LoVo (cell line): ENCODE results near the gene TMA7B.

Source experiments
- DNase-seq: peaks from one replicate; pipeline ENCODE4 v3.0.0-alpha.2; 2016; ENCODE audit warnings: low spot score

The TMA7B gene

GRCh38 chr22:39959640-39960447 is at the start of gene TMA7B:
TMA7B (plus strand) TSS chr22:39960397; CDS start chr22:39964375, 3,978 bp downstream.
- DNase-seq = no peak

DNA sequence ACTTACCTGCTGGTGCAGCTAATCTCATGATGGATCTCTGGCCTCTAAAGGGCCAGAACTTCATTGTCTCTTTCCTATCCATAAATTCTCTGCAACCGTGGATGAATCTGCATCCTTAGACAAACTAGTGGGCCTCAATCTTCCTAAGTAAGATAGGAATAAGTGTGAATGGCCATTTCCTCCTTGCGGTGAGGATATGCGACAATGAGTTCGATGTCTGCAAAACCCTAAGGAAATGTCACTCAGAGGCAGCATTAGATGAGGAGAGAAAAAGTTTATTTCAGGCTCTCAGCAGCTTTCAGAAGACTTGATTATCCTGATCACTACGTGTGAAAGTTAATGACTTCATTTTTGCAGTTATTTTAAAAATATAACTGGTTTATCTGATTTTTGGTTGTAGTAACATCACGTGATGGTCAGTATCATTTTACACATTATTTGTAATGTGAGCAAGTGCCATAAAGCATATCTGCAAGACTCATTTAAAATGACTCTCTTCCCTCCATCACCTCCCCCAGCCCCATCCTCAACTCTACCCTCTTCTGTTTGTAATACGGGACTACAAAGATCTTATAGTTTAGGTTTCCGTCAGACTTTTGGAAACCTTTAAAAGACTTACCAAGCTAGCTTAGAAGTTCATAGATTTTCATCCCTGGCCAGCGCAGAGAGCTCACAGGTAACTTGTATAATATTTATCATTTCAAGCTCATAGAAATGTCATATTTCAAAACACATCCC is 49.2 kb upstream of the TMA7B start:
- no peak for DNase-seq

- DNase-seq = no peak
Measured at GRCh38 chr22:39913321-39913720, 46.9 kb upstream of the TMA7B start.

DNA sequence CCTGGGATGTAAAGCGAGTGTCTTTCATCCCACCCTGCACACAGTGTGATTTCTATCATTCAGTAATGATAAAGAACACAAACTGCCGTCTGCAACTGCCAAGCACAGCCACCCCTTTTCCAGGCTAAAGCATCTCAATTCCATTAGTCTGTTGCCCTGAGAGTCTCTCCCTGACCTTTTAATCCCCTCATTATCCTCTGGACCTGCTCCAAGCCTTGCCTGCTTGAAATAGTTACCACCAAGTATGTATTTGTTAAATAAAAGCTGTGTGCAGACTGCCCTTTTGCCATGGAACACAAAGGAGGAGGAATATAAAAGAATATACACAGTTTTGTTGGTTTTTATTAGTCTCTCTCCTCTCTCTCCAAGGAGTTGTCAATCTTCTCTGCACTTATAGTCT is 46.3 kb upstream of the TMA7B start:
- DNase-seq = no peak

- DNase-seq = no peak
Measured at GRCh38 chr22:39914584-39914983, 45.6 kb upstream of the TMA7B start.

DNA sequence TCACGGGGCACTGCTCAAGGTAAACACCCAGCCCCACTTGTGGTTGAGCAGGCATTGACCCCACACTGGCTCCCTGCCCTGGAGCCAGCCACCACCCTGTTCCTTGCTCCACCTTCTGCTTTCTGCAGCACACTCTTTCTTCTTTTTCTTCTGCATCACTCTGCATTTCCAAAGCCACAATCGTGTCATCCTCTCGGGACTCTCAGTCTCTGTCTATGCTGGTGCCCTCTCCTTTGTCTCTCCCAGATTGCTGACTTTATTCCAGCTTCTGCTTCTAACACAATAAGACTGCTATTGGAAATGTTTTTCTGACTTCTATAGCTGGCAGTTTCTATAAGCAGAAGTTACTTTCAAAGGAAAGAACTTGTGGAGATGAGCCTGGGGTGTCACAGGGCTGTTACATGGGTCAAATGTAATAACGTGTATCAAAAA is 44.9 kb upstream of the TMA7B start:
- no peak for DNase-seq

DNA sequence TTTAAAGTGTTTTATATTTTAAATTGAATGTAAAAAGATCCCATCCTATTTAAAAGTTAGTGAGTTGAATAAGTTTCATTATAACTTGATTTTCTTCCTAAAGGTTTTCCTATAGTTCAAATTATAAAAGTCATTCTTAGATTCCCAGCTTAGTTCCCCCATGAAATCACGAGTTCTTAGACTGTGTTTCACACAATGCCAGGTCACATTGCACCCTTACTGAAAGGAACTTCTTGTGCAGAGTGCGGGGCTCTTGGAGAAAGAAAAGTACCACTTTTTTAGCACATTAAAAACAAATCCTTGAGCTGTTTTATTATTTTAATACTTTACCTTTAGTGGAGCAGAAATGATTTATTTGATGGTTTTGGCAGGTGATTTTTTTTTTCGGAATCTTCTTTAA is 43.7 kb upstream of the TMA7B start:
- DNase-seq = no peak

DNA sequence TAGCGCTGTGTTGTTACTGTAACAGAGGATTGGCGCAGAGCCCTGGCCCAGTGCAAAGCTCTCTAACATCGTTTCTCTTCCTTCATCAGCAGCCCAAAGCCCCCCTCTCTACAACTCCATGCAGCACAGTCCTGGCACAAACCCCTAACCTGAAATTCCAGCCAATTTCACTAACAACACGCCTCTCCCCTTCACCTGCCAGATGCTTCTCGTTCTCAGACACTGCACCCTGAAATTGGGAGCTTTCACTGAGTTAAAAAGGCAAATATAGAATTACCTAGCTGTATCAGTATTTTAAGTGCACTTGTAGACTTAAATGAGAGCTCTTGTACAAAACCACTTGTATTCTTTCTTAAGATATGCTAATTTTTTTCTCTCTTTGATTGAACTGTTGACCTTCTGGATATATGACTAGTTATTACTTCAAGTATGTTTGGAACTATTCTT is 43.0 kb upstream of the TMA7B start:
- DNase-seq = no peak

GRCh38 chr22:39917776-39918495 is 42.3 kb upstream of the TMA7B start:
- DNase-seq = no peak

DNA sequence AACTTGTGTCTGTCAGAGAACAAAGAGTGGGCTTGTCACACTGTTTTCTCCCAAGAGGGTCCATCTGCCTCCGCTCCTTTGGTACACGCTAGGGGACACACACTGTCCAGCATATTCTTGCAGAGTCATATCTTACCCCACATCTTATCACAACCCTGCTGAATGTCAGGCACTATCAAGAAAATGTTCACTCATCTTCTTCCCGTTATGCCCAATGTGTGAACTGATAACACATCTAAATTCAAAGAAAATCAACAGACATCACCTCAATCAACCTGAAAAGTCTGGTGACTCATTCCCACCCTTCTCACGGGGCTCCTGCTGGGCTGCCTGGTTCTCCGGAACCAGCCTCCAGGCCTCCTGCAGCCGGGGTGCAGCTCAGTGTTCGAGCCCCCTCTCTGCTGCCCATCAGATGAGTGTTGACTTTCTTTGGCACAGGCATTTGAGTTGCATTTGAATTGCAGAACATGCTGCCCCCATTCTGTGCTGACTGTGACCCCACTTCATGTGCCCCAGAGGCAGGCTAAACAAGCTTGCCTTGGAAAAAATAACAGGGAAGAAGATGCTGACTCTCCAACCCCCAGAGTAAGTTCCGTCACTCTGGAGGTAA is 40.0 kb upstream of the TMA7B start:
- DNase-seq = no peak

- no peak for DNase-seq
Measured at GRCh38 chr22:39923696-39924095, 36.5 kb upstream of the TMA7B start.

- DNase-seq = no peak
Measured at GRCh38 chr22:39924286-39924685, 35.9 kb upstream of the TMA7B start.

DNA sequence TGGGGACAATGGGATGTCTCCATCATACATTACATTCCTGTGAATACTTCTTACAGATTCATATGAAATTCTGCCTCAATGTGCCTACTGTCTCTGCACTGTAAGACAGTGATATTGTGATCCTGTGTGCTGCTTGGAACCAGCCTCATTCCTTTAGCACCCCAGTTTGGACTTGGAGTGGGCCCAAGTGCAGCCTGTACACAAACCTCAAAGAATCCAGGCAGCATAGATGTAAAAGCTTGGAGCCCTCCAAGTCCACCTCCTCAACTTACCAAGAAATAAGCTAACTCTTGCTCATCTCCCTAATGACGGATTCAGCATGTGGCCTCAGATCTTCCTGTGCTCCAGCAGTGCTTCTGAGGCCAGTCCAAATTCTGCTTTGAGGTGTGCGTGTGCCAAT is 34.9 kb upstream of the TMA7B start:
- DNase-seq = no peak

- DNase-seq = no peak
Measured at GRCh38 chr22:39925909-39926679, 34.1 kb upstream of the TMA7B start.

DNA sequence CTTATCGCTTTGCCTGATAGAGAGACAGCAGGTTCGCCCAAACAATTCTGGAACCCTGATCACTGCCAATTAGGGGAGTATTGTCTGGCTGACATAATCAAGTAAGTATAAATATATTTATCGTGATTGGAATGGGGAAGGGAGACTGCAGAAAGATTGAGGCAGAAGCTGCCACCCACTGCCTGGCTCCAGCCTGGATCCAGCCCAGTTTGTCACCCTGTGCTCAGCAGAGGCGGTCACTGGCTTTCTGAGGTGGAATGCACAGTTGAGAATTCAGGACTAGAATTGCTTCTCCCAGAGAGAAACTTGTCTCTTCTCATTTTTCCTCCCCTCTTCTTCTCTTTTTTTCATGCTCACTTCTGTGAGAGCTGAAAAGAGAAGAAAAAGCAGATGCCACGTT is 33.4 kb upstream of the TMA7B start:
- DNase-seq = no peak

- DNase-seq = no peak
Measured at GRCh38 chr22:39927544-39927943, 32.7 kb upstream of the TMA7B start.

- no peak for DNase-seq
Measured at GRCh38 chr22:39928536-39929520, 31.4 kb upstream of the TMA7B start.

- no peak for DNase-seq
Measured at GRCh38 chr22:39931251-39931650, 28.9 kb upstream of the TMA7B start.

DNA sequence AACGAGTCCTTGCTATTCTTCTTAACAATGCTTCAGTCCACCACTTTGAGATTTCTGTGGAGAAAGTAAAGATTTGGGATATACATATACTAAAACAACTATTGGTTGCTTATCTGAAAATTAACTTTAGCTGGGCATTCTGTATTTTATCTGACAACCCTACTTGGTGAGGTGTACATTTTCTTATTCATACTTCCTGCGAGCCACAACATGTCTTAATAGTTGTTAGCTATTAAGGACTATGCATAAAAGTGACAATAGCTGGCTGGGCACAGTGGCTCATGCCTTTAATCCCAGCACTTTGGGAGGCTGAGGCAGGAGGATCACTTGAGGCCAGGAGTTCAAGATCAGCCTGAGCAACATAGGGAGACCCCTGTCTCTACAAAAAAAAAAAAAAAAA is 28.0 kb upstream of the TMA7B start:
- no peak for DNase-seq

DNA sequence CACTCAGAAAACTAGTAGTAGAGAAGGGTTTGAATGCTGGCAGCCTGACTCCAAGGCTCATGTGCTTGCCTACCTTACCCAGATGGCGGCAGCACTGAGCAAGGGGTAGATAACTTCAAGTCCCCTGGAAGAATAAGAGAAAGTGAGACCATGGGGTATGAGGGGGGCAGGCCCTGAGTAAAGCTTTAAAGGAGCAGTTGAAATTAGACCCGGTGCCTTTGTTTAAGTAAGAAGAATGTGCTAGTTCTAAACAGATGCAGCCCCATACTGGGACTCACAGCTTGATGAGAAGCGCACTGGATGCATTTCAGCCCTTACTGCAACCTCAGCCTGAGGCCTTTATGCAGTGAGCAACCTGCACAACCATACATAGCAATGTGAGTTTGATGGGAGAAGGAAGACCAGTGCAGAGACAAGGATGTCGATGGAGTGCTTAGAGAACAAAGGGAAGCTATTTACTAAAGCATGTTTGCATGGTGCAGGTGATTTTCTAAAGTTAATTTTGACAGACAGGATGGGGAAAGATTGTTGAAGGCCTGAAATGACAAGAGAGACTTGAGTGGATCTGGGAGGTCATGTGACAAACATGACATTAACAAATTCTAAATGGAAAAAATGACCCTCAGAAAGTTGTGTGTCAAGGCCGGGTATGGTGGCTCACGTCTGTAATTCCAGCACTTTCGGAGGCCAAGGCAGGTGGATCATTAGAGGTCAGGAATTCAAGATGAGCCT is 27.1 kb upstream of the TMA7B start:
- no peak for DNase-seq
